ENCODE measurements around the gene CYB5R4. TPM values are rescaled to one million over a fixed set of nuclear protein-coding genes. Genes with fewer than 3 reads are reported as not detected.

Gene CYB5R4
- total RNA-seq, 1 experiment from 2014 or later, result 18.9 TPM

DNA sequence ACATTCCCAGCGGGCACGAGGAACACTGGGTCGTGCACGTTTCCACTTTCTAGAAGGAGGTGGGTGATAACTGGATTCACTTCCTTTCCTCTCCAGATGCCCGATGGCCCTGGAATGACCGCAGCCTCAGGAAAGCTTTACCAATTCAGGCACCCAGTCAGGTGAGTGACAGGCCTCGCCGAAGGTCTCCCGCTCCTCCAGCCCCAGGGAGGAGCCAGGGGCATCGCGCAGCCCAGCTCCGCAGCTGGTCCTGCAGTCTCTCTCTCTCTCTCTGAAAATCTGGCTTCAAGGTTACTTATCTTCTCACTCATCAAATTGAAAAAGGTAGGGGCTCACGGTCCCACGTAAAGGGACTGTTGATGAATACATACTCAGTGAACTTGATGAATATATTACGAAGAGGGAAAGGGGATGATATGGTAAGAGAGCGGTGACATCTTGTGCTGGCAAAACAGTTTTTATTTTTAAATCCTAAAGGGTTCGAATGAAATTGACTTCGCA is 5.4 kb upstream of the CYB5R4 start:
- H3K4me1 Mint-ChIP-seq (ENCODE audit: insufficient read depth, unreplicated experiment), result no peaks in the 10 kb centered on the region
- peaks cover 4% of the 10 kb centered on the region for H3K9me3 Mint-ChIP-seq (ENCODE audit: unreplicated experiment)
- H3K4me3 Mint-ChIP-seq (ENCODE audit: unreplicated experiment), result no peak overlapping the region
- intact Hi-C loops (cut with micrococcal nuclease), result no loop called here
- peaks cover 56% of the 10 kb centered on the region for H3K27me3 Mint-ChIP-seq (ENCODE audit: insufficient read depth, unreplicated experiment)
- ChIA-PET POLR2A (no interaction called here), CTCF (no interaction called here)
- no peak overlapping the region for H3K27ac Mint-ChIP-seq (ENCODE audit: low read depth, unreplicated experiment)
- no peaks in the 10 kb centered on the region for H3K36me3 Mint-ChIP-seq (ENCODE audit: insufficient read depth, unreplicated experiment)
- BruUV-seq (replicated peaks), result no TSS peak
- DNase-seq (ENCODE audit: unreplicated experiment), result no peak
- TF ChIP-seq, protein P1, sequence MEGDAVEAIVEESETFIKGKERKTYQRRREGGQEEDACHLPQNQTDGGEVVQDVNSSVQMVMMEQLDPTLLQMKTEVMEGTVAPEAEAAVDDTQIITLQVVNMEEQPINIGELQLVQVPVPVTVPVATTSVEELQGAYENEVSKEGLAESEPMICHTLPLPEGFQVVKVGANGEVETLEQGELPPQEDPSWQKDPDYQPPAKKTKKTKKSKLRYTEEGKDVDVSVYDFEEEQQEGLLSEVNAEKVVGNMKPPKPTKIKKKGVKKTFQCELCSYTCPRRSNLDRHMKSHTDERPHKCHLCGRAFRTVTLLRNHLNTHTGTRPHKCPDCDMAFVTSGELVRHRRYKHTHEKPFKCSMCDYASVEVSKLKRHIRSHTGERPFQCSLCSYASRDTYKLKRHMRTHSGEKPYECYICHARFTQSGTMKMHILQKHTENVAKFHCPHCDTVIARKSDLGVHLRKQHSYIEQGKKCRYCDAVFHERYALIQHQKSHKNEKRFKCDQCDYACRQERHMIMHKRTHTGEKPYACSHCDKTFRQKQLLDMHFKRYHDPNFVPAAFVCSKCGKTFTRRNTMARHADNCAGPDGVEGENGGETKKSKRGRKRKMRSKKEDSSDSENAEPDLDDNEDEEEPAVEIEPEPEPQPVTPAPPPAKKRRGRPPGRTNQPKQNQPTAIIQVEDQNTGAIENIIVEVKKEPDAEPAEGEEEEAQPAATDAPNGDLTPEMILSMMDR (IDR thresholded peaks at IDR 0.05; ENCODE audit: unreplicated experiment), result no peak

DNA sequence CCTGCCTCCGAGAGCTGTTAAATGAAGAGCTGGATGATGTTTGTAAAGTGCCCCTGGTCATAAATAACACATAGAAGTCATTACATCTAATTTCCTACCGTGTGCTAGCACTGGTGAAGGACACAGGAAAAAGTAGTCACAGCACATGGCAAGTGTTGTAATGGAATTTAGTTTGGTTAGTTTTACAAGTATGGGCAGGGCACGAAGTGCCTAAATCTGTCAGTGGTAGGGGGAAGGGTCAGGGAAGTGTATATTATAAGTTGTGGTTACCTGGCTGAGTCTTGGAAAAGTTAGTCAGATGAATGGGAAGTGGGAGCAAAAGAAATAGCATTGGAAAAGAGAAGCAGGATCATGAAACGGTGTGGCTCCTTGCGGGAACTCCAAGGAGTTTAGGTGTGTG is 4.7 kb upstream of the CYB5R4 start:
- no peak overlapping the region for H3K4me3 Mint-ChIP-seq (ENCODE audit: unreplicated experiment)

DNA sequence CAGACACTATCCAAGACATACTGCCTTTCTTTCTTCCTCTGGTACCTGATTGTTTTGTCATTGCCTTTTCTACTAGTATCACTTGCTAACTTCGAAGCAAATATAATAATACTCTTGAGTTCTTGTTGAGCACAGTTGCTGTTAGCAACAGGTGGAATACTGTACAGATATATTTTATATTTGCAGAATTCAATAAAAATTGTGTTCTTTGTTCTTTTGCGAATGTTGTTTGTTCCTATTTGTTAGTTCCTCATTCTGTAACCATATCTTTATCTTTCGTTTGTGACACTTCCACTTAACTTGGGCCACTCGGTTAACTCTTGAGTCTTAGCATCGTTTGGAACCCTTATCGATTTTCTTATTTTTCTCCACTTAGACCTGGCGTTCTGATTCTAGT is 868 bp downstream of the CYB5R4 start:
- peak overlapping the region; percentile 81 for H3K27ac Mint-ChIP-seq (ENCODE audit: low read depth, unreplicated experiment)

More for the DNA sequence above, 4.7 kb upstream of the CYB5R4 start:
- Mint-ChIP-seq H3K4me1 (ENCODE audit: insufficient read depth, unreplicated experiment) (no peaks in the 10 kb centered on the region), H3K36me3 (ENCODE audit: insufficient read depth, unreplicated experiment) (peaks cover 2% of the 10 kb centered on the region), H3K27me3 (ENCODE audit: insufficient read depth, unreplicated experiment) (peaks cover 49% of the 10 kb centered on the region), H3K9me3 (ENCODE audit: unreplicated experiment) (no peaks in the 10 kb centered on the region), H3K27ac (ENCODE audit: low read depth, unreplicated experiment) (no peak overlapping the region)
- POLR2A ChIA-PET, result no interaction called here
- intact Hi-C loops (cut with micrococcal nuclease), result no loop called here
- no TSS peak for BruUV-seq (replicated peaks)
- no peak for DNase-seq (ENCODE audit: unreplicated experiment)
- TF ChIP-seq, protein P1 (IDR thresholded peaks at IDR 0.05; ENCODE audit: unreplicated experiment), result no peak
- CTCF ChIA-PET, result no interaction called here

DNA sequence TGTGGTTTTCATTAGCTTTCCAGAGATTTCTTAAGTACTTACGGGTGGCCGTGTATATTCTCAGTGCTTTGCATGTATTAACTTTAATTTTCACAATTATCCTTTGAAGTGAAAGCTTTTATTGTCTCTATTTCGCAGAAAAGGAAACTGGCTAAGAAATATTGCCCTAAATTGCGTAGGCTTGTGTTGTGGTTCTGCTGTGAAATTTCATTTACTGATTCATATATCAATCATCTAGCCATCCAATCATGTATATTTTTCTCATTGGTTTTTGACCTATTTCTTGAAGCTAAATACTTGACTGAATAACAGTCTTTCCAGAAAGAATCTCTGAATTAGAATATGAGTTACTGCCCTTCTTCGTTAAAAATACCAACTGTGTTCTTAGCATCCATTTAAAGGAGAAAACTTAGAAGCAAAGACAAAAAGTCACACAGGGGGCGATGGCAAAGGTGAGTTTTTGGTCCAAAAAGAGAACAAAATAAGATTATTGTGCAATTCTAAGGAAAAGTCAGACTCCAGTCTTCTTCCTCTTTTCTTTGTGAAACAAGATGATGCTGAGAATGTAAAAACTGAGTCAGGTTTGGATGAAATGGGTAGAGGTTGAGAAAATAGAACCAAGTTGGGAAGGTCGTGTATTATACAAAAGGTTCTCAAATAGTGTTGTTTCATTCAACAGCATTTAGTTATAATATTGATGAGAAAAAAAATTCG is 1.4 kb downstream of the CYB5R4 start:
- H3K4me1 Mint-ChIP-seq (ENCODE audit: insufficient read depth, unreplicated experiment), result peaks cover 11% of the 10 kb centered on the region
- H3K36me3 Mint-ChIP-seq (ENCODE audit: insufficient read depth, unreplicated experiment), result peaks cover 7% of the 10 kb centered on the region
- ChIA-PET CTCF (interaction anchor here (0.7 to 1.4 kb wide), 3 partner anchors 16 to 367 kb away, joined by 5 to 12 read pairs (median 5); partner anchors contain the start of gene CEP162), POLR2A (interaction anchor here (0.7 to 1.9 kb wide), 7 partner anchors 16 to 1267 kb away, joined by 3 to 8 read pairs (median 4); partner anchors contain the start of gene CEP162)
- TF ChIP-seq, protein P1 (IDR thresholded peaks at IDR 0.05; ENCODE audit: unreplicated experiment), result no peak
- DNase-seq (ENCODE audit: unreplicated experiment), result no peak
- intact Hi-C loops (cut with micrococcal nuclease), result no loop called here
- no peaks in the 10 kb centered on the region for H3K9me3 Mint-ChIP-seq (ENCODE audit: unreplicated experiment)
- BruUV-seq (replicated peaks), result TSS peak; percentile 46
- H3K4me3 Mint-ChIP-seq (ENCODE audit: unreplicated experiment), result peak overlapping the region; percentile 90
- peak overlapping the region; percentile 81 for H3K27ac Mint-ChIP-seq (ENCODE audit: low read depth, unreplicated experiment)
- peaks cover 6% of the 10 kb centered on the region for H3K27me3 Mint-ChIP-seq (ENCODE audit: insufficient read depth, unreplicated experiment)

More for the DNA sequence above, 868 bp downstream of the CYB5R4 start:
- H3K4me3 Mint-ChIP-seq (ENCODE audit: unreplicated experiment), result peak overlapping the region; percentile 90
- no TSS peak for BruUV-seq (replicated peaks)
- TF ChIP-seq, protein P1 (IDR thresholded peaks at IDR 0.05; ENCODE audit: unreplicated experiment), result no peak
- no peak for DNase-seq (ENCODE audit: unreplicated experiment)
- H3K36me3 Mint-ChIP-seq (ENCODE audit: insufficient read depth, unreplicated experiment), result peaks cover 7% of the 10 kb centered on the region
- intact Hi-C loops (cut with micrococcal nuclease), result no loop called here
- H3K4me1 Mint-ChIP-seq (ENCODE audit: insufficient read depth, unreplicated experiment), result peaks cover 11% of the 10 kb centered on the region
- peaks cover 11% of the 10 kb centered on the region for H3K27me3 Mint-ChIP-seq (ENCODE audit: insufficient read depth, unreplicated experiment)
- POLR2A ChIA-PET, result interaction anchor here (0.7 to 1.9 kb wide), 12 partner anchors 8 to 1268 kb away, joined by 3 to 15 read pairs (median 4); partner anchors contain the start of gene CEP162
- CTCF ChIA-PET, result interaction anchor here (0.6 to 1.4 kb wide), 5 partner anchors 92 to 367 kb away, joined by 3 to 12 read pairs (median 4); partner anchors contain the start of gene CEP162
- no peaks in the 10 kb centered on the region for H3K9me3 Mint-ChIP-seq (ENCODE audit: unreplicated experiment)
